HepG2 (cell line): ENCODE data around the gene TRPM5. TPM values are rescaled to one million over a fixed set of nuclear protein-coding genes. Genes with fewer than 3 reads are reported as not detected.
A peak's percentile ranks its signal among the peaks of the same experiment; 100 is the strongest.

ENCODE experiments used
- AHDC1 ChIP-seq: sonication (generic); formaldehyde crosslinking; IDR thresholded peaks from 2 replicates; pipeline ENCODE4 v1.5.1; 2020; ENCODE audit warnings: mild to moderate bottlenecking, missing genetic modification reagents, borderline replicate concordance
- ELF1 ChIP-seq: sonication (generic); formaldehyde crosslinking; IDR thresholded peaks from 2 replicates; pipeline ENCODE4 v1.4.0; 2020; ENCODE audit warnings: missing genetic modification reagents
- FOXJ3 ChIP-seq: sonication (generic); formaldehyde crosslinking; IDR thresholded peaks from 2 replicates; pipeline ENCODE4 v1.4.0; 2020; ENCODE audit warnings: missing genetic modification reagents, mild to moderate bottlenecking, borderline replicate concordance
- HHEX ChIP-seq: IDR thresholded peaks from 2 replicates; pipeline ENCODE4 v1.6.1; 2016; ENCODE audit warnings: control low read depth
- IKZF5 ChIP-seq: IDR thresholded peaks from 2 replicates; pipeline ENCODE4 v1.6.1; 2018; ENCODE audit warnings: missing genetic modification reagents, mild to moderate bottlenecking, missing compliant biosample characterization
- KDM2A ChIP-seq: sonication (generic); formaldehyde crosslinking; IDR thresholded peaks from 2 replicates; pipeline ENCODE4 v1.4.0; 2020; ENCODE audit warnings: low read depth, missing genetic modification reagents, borderline replicate concordance
- NR2F1 ChIP-seq, 2 experiments: fragments of 450-650 bp in 1 of 2; formaldehyde crosslinking in 1 of 2; IDR thresholded peaks; 2 replicates each; pipeline versions ENCODE4 v1.5.0 to v1.6.1; 2016 to 2020; ENCODE audit warnings: mild to moderate bottlenecking in 1 of 2, missing compliant biosample characterization in 1 of 2, missing genetic modification reagents in 1 of 2, moderate library complexity in 1 of 2
- PATZ1 ChIP-seq: sonication (generic); formaldehyde crosslinking; IDR thresholded peaks from 2 replicates; pipeline ENCODE4 v1.4.0; 2020; ENCODE audit warnings: missing genetic modification reagents
- RBM22 ChIP-seq: fragments of 200-400 bp; formaldehyde crosslinking; optimal IDR thresholded peaks from 2 replicates; pipeline ENCODE3; 2017; ENCODE audit warnings: mild to moderate bottlenecking, low read length, moderate library complexity
- STAT6 ChIP-seq: sonication (generic); formaldehyde crosslinking; IDR thresholded peaks from 2 replicates; pipeline ENCODE4 v1.4.0; 2020; ENCODE audit warnings: missing genetic modification reagents, mild to moderate bottlenecking, borderline replicate concordance
- ZNF496 ChIP-seq: sonication (generic); formaldehyde crosslinking; IDR thresholded peaks from 2 replicates; pipeline ENCODE4 v1.8.1; 2023; ENCODE audit warnings: mild to moderate bottlenecking, moderate library complexity, missing genetic modification reagents; ENCODE audit not compliant: insufficient replicate concordance
- ZNF629 ChIP-seq: sonication (generic); formaldehyde crosslinking; conservative IDR thresholded peaks from 2 replicates; pipeline ENCODE4 v1.5.0; 2020; ENCODE audit warnings: missing genetic modification reagents
- ZNF790 ChIP-seq: sonication (generic); formaldehyde crosslinking; IDR thresholded peaks from 2 replicates; pipeline ENCODE4 v1.8.0; 2022; ENCODE audit warnings: missing genetic modification reagents, mild to moderate bottlenecking, borderline replicate concordance
- polyA plus RNA-seq, 8 experiments: library from polyadenylated mRNA; depleted of rRNA in 3 of 8; stranded (reverse) in 7 of 8; unstranded in 1 of 8; fragments of >200 nt; fragmentation: Illumina TruSeq in 4 of 8; extraction: Trizol in 4 of 8; gene quantifications; 2 replicates each; pipeline versions ENCODE4 v1.2.1 to v1.2.3, GENCODE V29; 2011 to 2016; ENCODE audit warnings: low read depth in 4 of 8, missing spikeins in 1 of 8, mixed read lengths in 1 of 8; ENCODE audit not compliant: insufficient read depth in 1 of 8
- total RNA-seq, 5 experiments: library from RNA; depleted of rRNA; stranded (reverse); fragments of >200 nt; fragmentation: Illumina TruSeq; extraction: Trizol; gene quantifications; 2 replicates each; pipeline ENCODE4 v1.2.3, GENCODE V29; 2016; ENCODE audit warnings: low read depth in 1 of 5
- TF ChIP-seq, protein P1 (sequence below): sonication (generic); formaldehyde crosslinking; IDR thresholded peaks from 2 replicates; pipeline ENCODE4 v1.4.0; 2020; ENCODE audit warnings: missing genetic modification reagents

TRPM5 gene
- total and polyA plus RNA-seq, 2 of the 13 experiments (the other 11 are each of a cell fraction or from before 2014, with no cell fraction given), result 0.12 TPM; not detected in 1

DNA sequence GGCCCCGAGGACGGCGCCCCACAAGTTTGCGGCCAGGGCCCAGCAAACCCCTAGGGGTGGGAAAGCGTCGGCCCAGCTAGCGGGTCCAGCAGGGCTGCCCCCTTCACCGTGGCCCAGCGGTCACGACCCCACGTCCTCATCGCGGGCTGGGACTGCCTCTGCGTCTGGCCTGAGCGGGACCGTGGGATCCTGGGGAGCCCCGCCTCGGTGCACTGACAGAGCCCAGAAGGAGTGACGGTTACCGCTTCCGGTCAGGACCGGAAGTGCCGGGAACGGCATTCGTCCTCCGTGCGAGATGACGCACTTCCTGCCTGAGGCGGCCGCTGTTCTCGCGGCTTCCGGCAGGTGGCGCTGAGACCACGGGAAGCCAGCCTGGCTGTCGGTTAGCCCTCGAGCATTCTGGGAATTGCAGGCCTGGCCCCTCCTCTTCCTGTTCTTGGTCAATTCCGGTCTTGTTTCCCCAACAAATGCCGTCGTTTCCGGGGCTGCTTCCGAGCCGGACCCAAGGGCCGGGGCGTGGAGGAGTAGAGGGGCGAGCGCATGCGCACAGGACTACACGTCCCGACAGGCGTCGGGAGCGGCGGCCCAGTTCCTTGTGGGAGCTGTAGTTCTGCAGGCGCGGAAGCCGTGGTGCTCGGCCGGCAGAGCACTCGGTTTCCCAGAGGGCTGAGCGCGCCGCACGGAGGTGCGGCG lies 44.1 kb downstream of the TRPM5 start, which contains the start of gene TSSC4 (continued):
- peak; percentile 83; the same call in 1 of the 2 replicates for TF ChIP-seq STAT6 (CRISPR knock-in tag)
- peak; percentile 93; the same call in 1 of the 2 replicates for TF ChIP-seq KDM2A
- no peak for TF ChIP-seq RBM22
- TF ChIP-seq IKZF5 (CRISPR knock-in tag), result peak; percentile 83
- 0 out of 2 replicates have a peak, but pooled peaks have one; percentile 77 for TF ChIP-seq ZNF790
- TF ChIP-seq NR2F1 (CRISPR knock-in tag; IDR thresholded peaks at IDR 0.05), result no peak
- TF ChIP-seq ZNF496, result no peak
- 0 out of 2 replicates have a peak, but pooled peaks have one; percentile 11 for TF ChIP-seq PATZ1 (CRISPR knock-in tag)
- TF ChIP-seq FOXJ3, result peak; percentile 71; the same call in 1 of the 2 replicates
- TF ChIP-seq AHDC1, result no peak
- peak; percentile 98 for TF ChIP-seq ELF1 (CRISPR knock-in tag)
- TF ChIP-seq ZNF629, result no peak
- TF ChIP-seq, protein P1, sequence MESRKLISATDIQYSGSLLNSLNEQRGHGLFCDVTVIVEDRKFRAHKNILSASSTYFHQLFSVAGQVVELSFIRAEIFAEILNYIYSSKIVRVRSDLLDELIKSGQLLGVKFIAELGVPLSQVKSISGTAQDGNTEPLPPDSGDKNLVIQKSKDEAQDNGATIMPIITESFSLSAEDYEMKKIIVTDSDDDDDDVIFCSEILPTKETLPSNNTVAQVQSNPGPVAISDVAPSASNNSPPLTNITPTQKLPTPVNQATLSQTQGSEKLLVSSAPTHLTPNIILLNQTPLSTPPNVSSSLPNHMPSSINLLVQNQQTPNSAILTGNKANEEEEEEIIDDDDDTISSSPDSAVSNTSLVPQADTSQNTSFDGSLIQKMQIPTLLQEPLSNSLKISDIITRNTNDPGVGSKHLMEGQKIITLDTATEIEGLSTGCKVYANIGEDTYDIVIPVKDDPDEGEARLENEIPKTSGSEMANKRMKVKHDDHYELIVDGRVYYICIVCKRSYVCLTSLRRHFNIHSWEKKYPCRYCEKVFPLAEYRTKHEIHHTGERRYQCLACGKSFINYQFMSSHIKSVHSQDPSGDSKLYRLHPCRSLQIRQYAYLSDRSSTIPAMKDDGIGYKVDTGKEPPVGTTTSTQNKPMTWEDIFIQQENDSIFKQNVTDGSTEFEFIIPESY (CRISPR knock-in tag), result peak; percentile 88
- no peak for TF ChIP-seq HHEX (CRISPR knock-in tag)
